OCI-LY1 (cell line): ENCODE results near the gene SAP130.

ENCODE experiments used
- EZH2 ChIP-seq: fragments of 200-600 bp; sonication (generic), shearing (Covaris generic); IDR thresholded peaks from 2 replicates; pipeline ENCODE4 v1.8.0; 2017; ENCODE audit warnings: borderline replicate concordance, mixed run types, mild to moderate bottlenecking, antibody characterized with exemption, low read length, moderate library complexity, mixed read lengths
- TF ChIP-seq, protein P1 (sequence below): fragments of 200-600 bp; sonication (generic), shearing (Covaris generic); IDR thresholded peaks from 2 replicates; pipeline ENCODE4 v1.5.1; 2017; ENCODE audit warnings: mild to moderate bottlenecking, antibody characterized with exemption, low read length, moderate library complexity, mixed read lengths

DNA sequence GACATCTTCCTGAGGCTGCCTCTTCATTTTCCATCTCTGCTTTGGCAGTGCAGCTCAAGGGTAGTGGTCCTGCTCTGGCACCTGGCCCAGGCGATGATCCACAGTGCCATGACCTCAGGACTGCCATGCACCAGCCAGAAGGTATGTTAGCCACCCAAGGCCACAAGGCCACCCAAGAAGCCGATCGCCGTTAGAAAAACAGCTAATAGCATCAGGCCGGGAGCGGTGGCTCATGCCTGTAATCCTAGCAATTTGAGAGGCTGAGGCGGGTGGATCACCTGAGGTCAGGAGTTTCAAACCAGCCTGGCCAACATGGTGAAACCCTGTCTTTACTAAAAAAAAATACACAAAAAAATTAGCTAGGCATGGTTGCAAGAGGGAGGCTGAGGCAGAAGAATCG, 34.7 kb upstream of the SAP130 start:
- TF ChIP-seq, protein P1, sequence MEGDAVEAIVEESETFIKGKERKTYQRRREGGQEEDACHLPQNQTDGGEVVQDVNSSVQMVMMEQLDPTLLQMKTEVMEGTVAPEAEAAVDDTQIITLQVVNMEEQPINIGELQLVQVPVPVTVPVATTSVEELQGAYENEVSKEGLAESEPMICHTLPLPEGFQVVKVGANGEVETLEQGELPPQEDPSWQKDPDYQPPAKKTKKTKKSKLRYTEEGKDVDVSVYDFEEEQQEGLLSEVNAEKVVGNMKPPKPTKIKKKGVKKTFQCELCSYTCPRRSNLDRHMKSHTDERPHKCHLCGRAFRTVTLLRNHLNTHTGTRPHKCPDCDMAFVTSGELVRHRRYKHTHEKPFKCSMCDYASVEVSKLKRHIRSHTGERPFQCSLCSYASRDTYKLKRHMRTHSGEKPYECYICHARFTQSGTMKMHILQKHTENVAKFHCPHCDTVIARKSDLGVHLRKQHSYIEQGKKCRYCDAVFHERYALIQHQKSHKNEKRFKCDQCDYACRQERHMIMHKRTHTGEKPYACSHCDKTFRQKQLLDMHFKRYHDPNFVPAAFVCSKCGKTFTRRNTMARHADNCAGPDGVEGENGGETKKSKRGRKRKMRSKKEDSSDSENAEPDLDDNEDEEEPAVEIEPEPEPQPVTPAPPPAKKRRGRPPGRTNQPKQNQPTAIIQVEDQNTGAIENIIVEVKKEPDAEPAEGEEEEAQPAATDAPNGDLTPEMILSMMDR, result no peak
- no peak for TF ChIP-seq EZH2
